Ovary (tissue), 9 donors: ENCODE results near the gene SPACA4. TPM values are rescaled to one million over a fixed set of nuclear protein-coding genes. Genes with fewer than 3 reads are reported as not detected.

Experiments used
- DNase-seq, 5 donors: peaks; one replicate each; pipeline ENCODE4 v3.0.0-alpha.2; 2019 to 2020
- H3K27ac ChIP-seq, 2 donors: fragments of 200-600 bp; one replicate each; pipeline versions ENCODE4 v1.5.1 to v1.8.0; 2019 to 2022
- H3K27me3 ChIP-seq: fragments of 200-600 bp; one replicate; pipeline ENCODE4 v1.8.0; 2022
- H3K36me3 ChIP-seq: fragments of 200-600 bp; sonication (generic); one replicate; pipeline ENCODE4 v1.5.1; 2019
- H3K4me1 ChIP-seq: one replicate; pipeline ENCODE4 v1.8.1; 2013; ENCODE audit warnings: mild to moderate bottlenecking, moderate library complexity; ENCODE audit not compliant: insufficient read depth
- H3K4me3 ChIP-seq: fragments of 200-600 bp; sonication (generic); one replicate; pipeline ENCODE4 v1.5.1; 2017
- H3K9me3 ChIP-seq, 2 donors: fragments of 200-600 bp in 1 of 2; sonication (generic) in 1 of 2; one replicate each; pipeline versions ENCODE4 v1.5.1 to v1.8.1; 2013 to 2019; ENCODE audit warnings: mild to moderate bottlenecking in 1 of 2, moderate library complexity in 1 of 2
- CTCF ChIP-seq, 3 donors: fragments of 450-650 bp in 2 of 3; fragments of 200-600 bp in 1 of 3; IDR thresholded peaks; one replicate each; pipeline versions ENCODE4 v1.5.1 to v1.8.0; 2016 to 2022; ENCODE audit warnings: antibody characterized with exemption in 3 of 3, mild to moderate bottlenecking in 1 of 3
- EP300 ChIP-seq: sonication (generic); formaldehyde crosslinking; IDR thresholded peaks from one replicate; pipeline ENCODE4 v1.6.1; 2017; ENCODE audit warnings: antibody characterized with exemption
- POLR2A ChIP-seq: fragments of 450-650 bp; IDR thresholded peaks from one replicate; pipeline ENCODE4 v1.6.1; 2017; ENCODE audit warnings: antibody characterized with exemption, mild to moderate bottlenecking, moderate library complexity
- WGBS, 3 donors: extraction: QIAGEN DNeasy Blood & Tissue Kit in 1 of 3; methylation state at CpG; one replicate each; pipeline versions ENCODE4 v1.1.5 to v1.1.7; 2013 to 2017; 5-methylcytosine and 5-hydroxymethylcytosine counted together
- intact Hi-C, 4 donors: fragments of 100-400 bp; cut with DNase I; formaldehyde crosslinking; loops; one replicate each; pipeline versions ENCODE4 v1.11.0 to v1.15.1; 2022 to 2023
- polyA plus RNA-seq, 2 donors: library from polyadenylated mRNA; stranded (reverse); fragments of 200-250 nt in 1 of 2; fragments of 350-450 nt in 1 of 2; fragmentation: Illumina TruSeq in 1 of 2; extraction: RNeasy Lipid Tissue Mini Kit (QIAGEN cat#74804) in 1 of 2; gene quantifications; one replicate each; pipeline ENCODE4 v1.2.3, GENCODE V29; 2013 to 2014
- total RNA-seq, 7 donors: library from RNA; depleted of rRNA in 2 of 7; stranded (reverse); fragments of >200 nt in 2 of 7; fragmentation: NEBNext Ultra II Directional in 3 of 7; extraction: Animal tissue kit (Norgen Biotek cat#: 25700) in 3 of 7; gene quantifications; one replicate each; pipeline versions ENCODE4 v1.1.0 to v1.2.4, GENCODE V29; 2016 to 2023
- donor health status: DM: no; HTN: no; CAD: no; lungs with moderate emphysema.
- donor health status: DM: no; HTN: no; CAD: no.
- donor health status: Bipolar disorder and iron deficiency.
- donor health status: DM: yes; HTN: yes; CAD: no.
- donor health status: DM: no; HTN: no; CAD: no.
- donor health status: DM: yes; HTN: yes; CAD: no.

Gene SPACA4
- total and polyA plus RNA-seq, 9 donors: not detected

- Histone ChIP-seq H3K36me3 (no peaks in the 10 kb centered on the region), H3K27me3 (no peaks in the 10 kb centered on the region), H3K9me3 (no peaks in the 10 kb centered on the region), H3K4me3 (no peak overlapping the region), H3K27ac (peak overlapping the region; percentile 56 to 69), H3K4me1 (peaks cover 3% of the 10 kb centered on the region)
- TF ChIP-seq CTCF (IDR thresholded peaks at IDR 0.05) (no peak), POLR2A (no peak), EP300 (no peak)
- intact Hi-C loops: no loop called here
- peak in 2 of 5 donors; percentile 13 to 19 for DNase-seq
- WGBS, 3 donors: 11 to 13% (median 12%) methylated on average over 8 of the region's 8 CpGs
Observed at GRCh38 chr19:48623556-48624066, 17.1 kb downstream of the SPACA4 start.

- peaks cover 3% of the 10 kb centered on the region for H3K4me1 ChIP-seq
- no peaks in the 10 kb centered on the region for H3K36me3 ChIP-seq
- no peaks in the 10 kb centered on the region for H3K27me3 ChIP-seq
- peak overlapping the region; percentile 46 for H3K4me3 ChIP-seq
- peak; percentile 98 to 99 (median 98) for DNase-seq
- intact Hi-C loops: no loop called here
- WGBS, 3 donors: 1% methylated on average over 37 to 40 of the region's 40 CpGs
- H3K9me3 ChIP-seq: no peaks in the 10 kb centered on the region
- H3K27ac ChIP-seq: peak overlapping the region; percentile 69 to 83
- TF ChIP-seq CTCF (IDR thresholded peaks at IDR 0.05) (no peak), EP300 (no peak), POLR2A (peak; percentile 33)
Observed at GRCh38 chr19:48624067-48624594, 17.6 kb downstream of the SPACA4 start.

GRCh38 chr19:48624791-48625723 is 18.5 kb downstream of the SPACA4 start:
- peak overlapping the region; percentile 60 to 83 for H3K27ac ChIP-seq
- DNase-seq: peak in 3 of 5 donors; percentile 51 to 64 (median 60)
- intact Hi-C loops: no loop called here
- WGBS, 3 donors: 43 to 54% (median 44%) methylated on average over 24 of the region's 24 CpGs
- TF ChIP-seq EP300 (no peak), CTCF (IDR thresholded peaks at IDR 0.05) (no peak), POLR2A (no peak)
- H3K27me3 ChIP-seq: no peaks in the 10 kb centered on the region
- no peaks in the 10 kb centered on the region for H3K9me3 ChIP-seq
- no peak overlapping the region for H3K4me3 ChIP-seq
- H3K36me3 ChIP-seq: no peaks in the 10 kb centered on the region
- H3K4me1 ChIP-seq: peaks cover 8% of the 10 kb centered on the region

- no peak overlapping the region for H3K4me3 ChIP-seq
- no peaks in the 10 kb centered on the region for H3K36me3 ChIP-seq
- no peaks in the 10 kb centered on the region for H3K9me3 ChIP-seq
- H3K27me3 ChIP-seq: no peaks in the 10 kb centered on the region
- H3K4me1 ChIP-seq: peaks cover 12% of the 10 kb centered on the region
- peak in 3 of 5 donors; percentile 62 to 70 (median 65) for DNase-seq
- no peak overlapping the region for H3K27ac ChIP-seq
- intact Hi-C loops: no loop called here
- 88 to 89% (median 88%) methylated on average over 30 of the region's 30 CpGs for WGBS, 3 donors
- TF ChIP-seq CTCF (IDR thresholded peaks at IDR 0.05) (no peak), POLR2A (no peak), EP300 (no peak)
Observed at GRCh38 chr19:48625891-48626327, 19.4 kb downstream of the SPACA4 start.
